CD4-positive, CD25-positive, alpha-beta regulatory T cell (primary cell): ENCODE data around the gene MRPS15. TPM values are rescaled to one million over a fixed set of nuclear protein-coding genes. Genes with fewer than 3 reads are reported as not detected.
A peak's percentile ranks its signal among the peaks of the same experiment; 100 is the strongest.
"Not testable (repeated sequence)": the region's sequence is repeated elsewhere in the genome, so short reads cannot be mapped to it uniquely, and the experiment has no call there.

ENCODE experiments used
- ATAC-seq, 2 donors: fragments of 150-1000 bp; cut with Tn5 transposase; one replicate each; pipeline ENCODE4 v1.10.0; 2021; ENCODE audit warnings: low read depth in 2 of 2, moderate number of reproducible peaks in 2 of 2, moderate library complexity in 1 of 2
- DNase-seq, 3 donors: peaks; one replicate each; pipeline versions ENCODE4 v3.0.0 to v3.0.0-alpha.2; 2012 to 2022; ENCODE audit warnings: mixed read lengths in 1 of 3
- H3K27ac ChIP-seq: one replicate; pipeline ENCODE4 v1.7.0; 2013; ENCODE audit warnings: mild to moderate bottlenecking, low read length; ENCODE audit not compliant: insufficient read depth, poor library complexity, severe bottlenecking
- H3K27me3 ChIP-seq: one replicate; pipeline ENCODE4 v1.7.0; 2013; ENCODE audit warnings: low read length; ENCODE audit not compliant: control insufficient read depth, insufficient read depth
- H3K36me3 ChIP-seq: one replicate; pipeline ENCODE4 v1.7.0; 2013; ENCODE audit warnings: mild to moderate bottlenecking, low read length, moderate library complexity; ENCODE audit not compliant: control insufficient read depth, insufficient read depth
- H3K4me1 ChIP-seq: 2 replicates; pipeline ENCODE4 v1.7.0; 2013; ENCODE audit warnings: mild to moderate bottlenecking, low read length; ENCODE audit not compliant: insufficient read depth, control insufficient read depth, poor library complexity, severe bottlenecking
- H3K4me3 ChIP-seq: one replicate; pipeline ENCODE4 v1.7.0; 2013; ENCODE audit warnings: low read depth, mild to moderate bottlenecking, low read length, moderate library complexity
- H3K9me3 ChIP-seq, 2 experiments: 1 replicate in 1 of 2; 2 replicates in 1 of 2; pipeline ENCODE4 v1.7.0; 2013; ENCODE audit warnings: low read length in 2 of 2, mild to moderate bottlenecking in 1 of 2, moderate library complexity in 1 of 2; ENCODE audit not compliant: control insufficient read depth in 2 of 2
- H3K27ac Mint-ChIP-seq, 3 donors: one replicate each; pipeline ENCODE4 v1.8.0; 2020 to 2022; ENCODE audit warnings: mild to moderate bottlenecking in 3 of 3, mixed read lengths in 3 of 3, moderate library complexity in 2 of 3
- H3K27me3 Mint-ChIP-seq: one replicate; pipeline ENCODE4 v1.8.0; 2022; ENCODE audit warnings: mild to moderate bottlenecking, mixed read lengths
- H3K36me3 Mint-ChIP-seq: one replicate; pipeline ENCODE4 v1.8.0; 2020; ENCODE audit warnings: mixed read lengths
- H3K4me1 Mint-ChIP-seq, 4 donors: one replicate each; pipeline ENCODE4 v1.8.0; 2020 to 2022; ENCODE audit warnings: mixed read lengths in 4 of 4, mild to moderate bottlenecking in 1 of 4
- H3K4me3 Mint-ChIP-seq, 4 donors: one replicate each; pipeline ENCODE4 v1.8.0; 2020 to 2022; ENCODE audit warnings: mild to moderate bottlenecking in 4 of 4, mixed read lengths in 4 of 4, moderate library complexity in 3 of 4
- H3K9me3 Mint-ChIP-seq, 7 donors: one replicate each; pipeline ENCODE4 v1.8.0; 2020 to 2022; ENCODE audit warnings: mixed read lengths in 7 of 7, mild to moderate bottlenecking in 3 of 7, moderate library complexity in 2 of 7
- polyA plus RNA-seq, 4 donors: library from polyadenylated mRNA; unstranded; fragments of 300-500 nt; fragmentation: Illumina TruSeq; gene quantifications; one replicate each; pipeline ENCODE4 v1.2.3, GENCODE V29; 2021
- total RNA-seq: library from RNA; stranded (reverse); gene quantifications from one replicate; pipeline ENCODE4 v1.2.3, GENCODE V29; 2022

The MRPS15 gene
- total and polyA plus RNA-seq, 5 donors from 2014 or later = 36.7 to 97.2 (median 69.2) TPM

GRCh38 chr1:36503733-36504132 is 39.5 kb upstream of the MRPS15 start:
- ATAC-seq (no peak), DNase-seq (no peak)
- Histone ChIP-seq H3K36me3 (no peaks in the 10 kb centered on the region), H3K9me3 (no peaks in the 10 kb centered on the region), H3K27me3 (peaks cover 13% of the 10 kb centered on the region), H3K4me3 (no peak overlapping the region), H3K4me1 (no peaks in the 10 kb centered on the region), H3K27ac (no peak overlapping the region)
- H3K27me3 Mint-ChIP-seq = peaks cover 54% of the 10 kb centered on the region
- H3K36me3 Mint-ChIP-seq = no peaks in the 10 kb centered on the region
- no peak overlapping the region for H3K4me3 Mint-ChIP-seq
- peaks cover 0 to 3% (median 0%) of the 10 kb centered on the region in 7 donors for H3K9me3 Mint-ChIP-seq
- H3K4me1 Mint-ChIP-seq = no peaks in the 10 kb centered on the region
- no peak overlapping the region for H3K27ac Mint-ChIP-seq

- Histone ChIP-seq H3K4me3 (no peak overlapping the region), H3K36me3 (no peaks in the 10 kb centered on the region), H3K27ac (no peak overlapping the region), H3K27me3 (peaks cover 13% of the 10 kb centered on the region), H3K9me3 (no peaks in the 10 kb centered on the region), H3K4me1 (no peaks in the 10 kb centered on the region)
- no peak for DNase-seq
- Mint-ChIP-seq H3K27ac (no peak overlapping the region), H3K4me1 (no peaks in the 10 kb centered on the region), H3K4me3 (no peak overlapping the region), H3K27me3 (peaks cover 52% of the 10 kb centered on the region), H3K9me3 (no peaks in the 10 kb centered on the region), H3K36me3 (no peaks in the 10 kb centered on the region)
- ATAC-seq = no peak
Observed at GRCh38 chr1:36503159-36503558, 39.0 kb upstream of the MRPS15 start.

GRCh38 chr1:36502616-36503015 is 38.4 kb upstream of the MRPS15 start:
- H3K4me3 ChIP-seq = no peak overlapping the region
- Mint-ChIP-seq H3K9me3 (no peaks in the 10 kb centered on the region), H3K27me3 (peaks cover 57% of the 10 kb centered on the region), H3K27ac (peak overlapping the region in 1 of 3 donors; percentile 11), H3K4me3 (no peak overlapping the region), H3K4me1 (no peaks in the 10 kb centered on the region), H3K36me3 (no peaks in the 10 kb centered on the region)
- H3K9me3 ChIP-seq = no peaks in the 10 kb centered on the region
- no peaks in the 10 kb centered on the region for H3K36me3 ChIP-seq
- no peak for DNase-seq
- no peak for ATAC-seq
- peaks cover 13% of the 10 kb centered on the region for H3K27me3 ChIP-seq
- no peaks in the 10 kb centered on the region for H3K4me1 ChIP-seq
- no peak overlapping the region for H3K27ac ChIP-seq

- H3K27ac ChIP-seq, H3K4me3 ChIP-seq, ATAC-seq, H3K36me3 Mint-ChIP-seq, H3K27ac Mint-ChIP-seq, H3K9me3 ChIP-seq, H3K4me1 Mint-ChIP-seq, H3K4me1 ChIP-seq, H3K4me3 Mint-ChIP-seq, H3K9me3 Mint-ChIP-seq, DNase-seq, H3K36me3 ChIP-seq: not testable (repeated sequence)
- H3K27me3 ChIP-seq = peaks cover 13% of the 10 kb centered on the region
- peaks cover 56% of the 10 kb centered on the region for H3K27me3 Mint-ChIP-seq
Observed at GRCh38 chr1:36501911-36502310, 37.7 kb upstream of the MRPS15 start.

DNA sequence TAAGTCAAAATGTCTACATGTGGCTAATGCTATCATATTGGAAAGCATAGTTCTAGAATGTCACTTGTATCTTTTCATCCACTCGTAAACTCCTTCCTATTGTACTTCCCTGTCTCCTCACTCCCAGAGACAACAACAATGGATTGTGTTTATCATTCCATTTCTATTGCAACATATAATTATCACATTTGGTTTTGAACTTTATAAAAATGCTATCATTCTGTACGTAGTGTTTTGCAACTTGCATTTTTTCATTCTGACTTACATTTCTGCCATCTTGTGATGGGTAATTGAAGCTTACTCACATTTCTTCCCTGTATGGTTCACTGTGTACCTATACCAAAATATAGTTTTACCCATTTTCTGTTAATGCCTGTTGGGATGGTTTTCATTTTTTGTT is 33.0 kb upstream of the MRPS15 start:
- peaks cover 5% of the 10 kb centered on the region for H3K36me3 Mint-ChIP-seq
- no peaks in the 10 kb centered on the region for H3K27me3 ChIP-seq

GRCh38 chr1:36494971-36495370 is 30.8 kb upstream of the MRPS15 start:
- H3K9me3 Mint-ChIP-seq = peaks cover 0 to 2% (median 0%) of the 10 kb centered on the region in 7 donors
- H3K36me3 Mint-ChIP-seq = peaks cover 5% of the 10 kb centered on the region
- no peaks in the 10 kb centered on the region for H3K4me1 ChIP-seq
- H3K4me3 Mint-ChIP-seq = no peak overlapping the region
- no peak overlapping the region for H3K27ac Mint-ChIP-seq
- H3K27me3 Mint-ChIP-seq = peaks cover 17% of the 10 kb centered on the region
- no peaks in the 10 kb centered on the region for H3K4me1 Mint-ChIP-seq
- no peaks in the 10 kb centered on the region for H3K9me3 ChIP-seq
- no peak overlapping the region for H3K4me3 ChIP-seq
- H3K27me3 ChIP-seq = no peaks in the 10 kb centered on the region
- ATAC-seq = no peak
- no peak for DNase-seq
- no peaks in the 10 kb centered on the region for H3K36me3 ChIP-seq
- no peak overlapping the region for H3K27ac ChIP-seq

More for the DNA sequence above, 33.0 kb upstream of the MRPS15 start:
- no peaks in the 10 kb centered on the region for H3K36me3 ChIP-seq
- no peak overlapping the region for H3K27ac ChIP-seq
- no peak overlapping the region for H3K4me3 ChIP-seq
- no peak for ATAC-seq
- Mint-ChIP-seq H3K27me3 (peaks cover 24% of the 10 kb centered on the region), H3K4me3 (no peak overlapping the region), H3K27ac (no peak overlapping the region), H3K9me3 (peaks cover 0 to 2% (median 0%) of the 10 kb centered on the region in 7 donors), H3K4me1 (no peaks in the 10 kb centered on the region)
- no peaks in the 10 kb centered on the region for H3K4me1 ChIP-seq
- no peak for DNase-seq
- no peaks in the 10 kb centered on the region for H3K9me3 ChIP-seq

DNA sequence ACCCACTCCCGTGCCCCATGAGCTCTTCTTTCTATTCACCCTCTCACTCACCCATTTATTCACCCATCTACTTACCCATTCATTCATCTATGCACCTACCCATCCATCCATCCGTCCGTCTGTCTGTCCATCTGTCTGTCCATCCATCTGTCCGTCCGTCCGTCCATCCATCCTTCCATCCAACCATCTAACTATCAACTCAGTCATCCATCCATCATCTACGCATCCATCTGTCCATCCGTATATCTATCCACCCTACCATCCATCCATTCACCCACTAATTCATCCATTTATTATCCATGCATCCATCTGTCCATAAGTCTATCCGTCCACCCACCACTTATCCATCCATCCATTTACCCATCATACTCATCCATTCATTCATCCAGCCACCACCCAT is 29.3 kb upstream of the MRPS15 start:
- H3K27me3 Mint-ChIP-seq = peaks cover 20% of the 10 kb centered on the region
- H3K27ac ChIP-seq = no peak overlapping the region
- H3K36me3 ChIP-seq = no peaks in the 10 kb centered on the region
- DNase-seq (no peak), ATAC-seq (no peak)
- no peak overlapping the region for H3K27ac Mint-ChIP-seq
- H3K4me3 ChIP-seq = no peak overlapping the region
- H3K4me3 Mint-ChIP-seq = no peak overlapping the region
- H3K4me1 Mint-ChIP-seq = no peaks in the 10 kb centered on the region
- H3K9me3 ChIP-seq = no peaks in the 10 kb centered on the region
- peaks cover 0 to 2% (median 0%) of the 10 kb centered on the region in 7 donors for H3K9me3 Mint-ChIP-seq
- H3K36me3 Mint-ChIP-seq = peaks cover 5% of the 10 kb centered on the region
- no peaks in the 10 kb centered on the region for H3K27me3 ChIP-seq
- no peaks in the 10 kb centered on the region for H3K4me1 ChIP-seq

DNA sequence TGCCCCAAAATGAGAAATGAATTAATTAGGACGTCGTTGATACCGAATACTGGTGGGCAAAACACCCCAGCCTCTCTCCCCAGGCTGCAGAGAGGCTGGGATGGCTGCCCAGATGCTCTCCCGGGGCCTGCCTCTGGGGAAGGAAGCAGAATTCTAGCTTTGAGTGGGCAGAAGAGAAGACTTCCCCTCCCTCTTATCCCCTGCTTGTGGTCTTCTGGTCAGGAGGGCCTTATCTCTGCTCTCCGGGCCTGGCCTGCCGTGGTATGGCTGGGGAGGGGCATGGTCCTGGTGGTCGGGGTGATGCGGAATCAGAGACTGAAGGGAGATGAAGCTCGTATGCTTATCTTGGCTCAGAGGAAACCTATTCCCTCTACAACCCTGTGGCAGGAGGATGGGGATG is 28.3 kb upstream of the MRPS15 start:
- DNase-seq (no peak), ATAC-seq (no peak)
- peak overlapping the region in 1 of 3 donors; percentile 33 for H3K27ac Mint-ChIP-seq
- H3K4me1 Mint-ChIP-seq = no peaks in the 10 kb centered on the region
- H3K27me3 Mint-ChIP-seq = peaks cover 19% of the 10 kb centered on the region
- Histone ChIP-seq H3K4me1 (no peaks in the 10 kb centered on the region), H3K36me3 (no peaks in the 10 kb centered on the region), H3K27ac (no peak overlapping the region), H3K4me3 (no peak overlapping the region), H3K9me3 (no peaks in the 10 kb centered on the region), H3K27me3 (no peaks in the 10 kb centered on the region)
- H3K9me3 Mint-ChIP-seq = peaks cover 0 to 2% (median 0%) of the 10 kb centered on the region in 7 donors
- H3K4me3 Mint-ChIP-seq = no peak overlapping the region
- H3K36me3 Mint-ChIP-seq = peaks cover 5% of the 10 kb centered on the region
